ENCODE results near the gene RAI1.

The RAI1 gene

GRCh38 chr17:17737961-17738894 lies 57.0 kb downstream of the RAI1 start:
- FAIRE-seq = no peak

GRCh38 chr17:17738901-17739300 lies 57.6 kb downstream of the RAI1 start:
- no peak for FAIRE-seq

GRCh38 chr17:17739388-17740066 lies 58.3 kb downstream of the RAI1 start:
- FAIRE-seq = no peak

- no peak for FAIRE-seq
These were observed 59.5 kb downstream of the RAI1 start for GRCh38 chr17:17740615-17741348.

- no peak for FAIRE-seq
These were observed 60.2 kb downstream of the RAI1 start for GRCh38 chr17:17741349-17742023.

GRCh38 chr17:17742133-17742621 lies 60.9 kb downstream of the RAI1 start:
- FAIRE-seq = no peak

- no peak for FAIRE-seq
These were observed 61.6 kb downstream of the RAI1 start for GRCh38 chr17:17742688-17743390.

- FAIRE-seq = no peak
These were observed 62.3 kb downstream of the RAI1 start for GRCh38 chr17:17743391-17744112.

- FAIRE-seq = no peak
These were observed 62.9 kb downstream of the RAI1 start for GRCh38 chr17:17744116-17744515.

GRCh38 chr17:17745476-17746455 lies 64.5 kb downstream of the RAI1 start:
- FAIRE-seq = no peak

GRCh38 chr17:17748179-17748578 lies 66.9 kb downstream of the RAI1 start:
- no peak for FAIRE-seq

- no peak for FAIRE-seq
These were observed 67.3 kb downstream of the RAI1 start for GRCh38 chr17:17748604-17749003.

GRCh38 chr17:17749025-17749772 lies 67.9 kb downstream of the RAI1 start:
- FAIRE-seq = no peak

- no peak for FAIRE-seq
These were observed 68.7 kb downstream of the RAI1 start for GRCh38 chr17:17749921-17750320.

- no peak for FAIRE-seq
These were observed 69.6 kb downstream of the RAI1 start for GRCh38 chr17:17750881-17751280.

- FAIRE-seq = no peak
These were observed 70.3 kb downstream of the RAI1 start for GRCh38 chr17:17751489-17752088.

GRCh38 chr17:17752089-17752820 lies 71.0 kb downstream of the RAI1 start:
- no peak for FAIRE-seq

GRCh38 chr17:17752821-17753321 lies 71.6 kb downstream of the RAI1 start:
- no peak for FAIRE-seq
